Measurements from ENCODE around the gene MT1E. TPM values are rescaled to one million over a fixed set of nuclear protein-coding genes. Genes with fewer than 3 reads are reported as not detected.

Gene MT1E
- total and polyA plus RNA-seq, 12 donors: 105 to 1,395 (median 413) TPM

GRCh38 chr16:56609463-56609921 is 16.1 kb upstream of the MT1E start:
- 0 to 2% (median 0%) methylated on average over 6 of the region's 6 CpGs for WGBS, 4 donors
- H3K9me3 ChIP-seq (replicated peaks in 1 of 3): no peaks in the 10 kb centered on the region

DNA sequence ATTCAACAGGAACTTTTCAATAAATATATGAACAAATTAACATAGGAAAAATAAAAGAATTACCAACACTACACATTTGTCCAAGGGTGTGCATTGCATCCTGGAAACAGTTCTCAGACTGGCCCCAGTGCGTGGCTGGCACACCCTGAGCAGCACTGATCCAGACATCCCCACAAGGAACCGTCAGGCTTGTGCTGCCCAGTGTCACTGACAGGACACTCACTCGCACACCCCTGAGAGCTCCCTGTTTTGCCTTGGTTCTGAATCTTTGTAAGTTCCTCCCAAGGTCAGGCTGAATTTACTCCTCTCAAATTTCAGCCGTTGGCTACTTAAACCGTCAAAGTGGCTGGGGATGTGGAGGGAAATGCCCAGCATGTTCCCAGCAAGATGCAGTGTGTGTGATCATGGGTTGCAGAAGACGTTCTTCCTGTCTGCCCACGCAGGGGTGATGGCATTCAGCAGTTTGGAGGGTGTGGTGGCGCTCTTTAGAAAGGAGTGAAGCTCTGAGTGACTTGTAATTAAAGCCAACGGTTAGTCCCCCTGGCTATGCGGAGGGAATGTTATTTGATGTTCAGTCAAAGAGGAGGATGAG is 15.5 kb upstream of the MT1E start:
- intact Hi-C loops (cut with DNase I): no loop called here
- Histone ChIP-seq H3K4me1 (replicated peaks in 1 of 2) (peaks cover 49 to 55% of the 10 kb centered on the region in 2 donors), H3K4me3 (peak overlapping the region in 1 of 4 donors; percentile 62), H3K27me3 (no peaks in the 10 kb centered on the region), H3K9me3 (replicated peaks in 1 of 3) (no peaks in the 10 kb centered on the region), H3K27ac (peak overlapping the region; percentile 90 to 100 (median 98)), H3K36me3 (replicated peaks in 1 of 2) (no peaks in the 10 kb centered on the region)
- DNase-seq: peak; percentile 62 to 87 (median 81)
- 5 to 17% (median 15%) methylated on average over 10 of the region's 10 CpGs for WGBS, 4 donors
- TF ChIP-seq CTCF (IDR thresholded peaks at IDR 0.05) (peak in 1 of 6 experiments; percentile 0), POLR2A (IDR thresholded peaks at IDR 0.05) (peak in 1 of 2 donors; percentile 78)

More at GRCh38 chr16:56609463-56609921, 16.1 kb upstream of the MT1E start:
- H3K4me1 ChIP-seq (replicated peaks in 1 of 2): peaks cover 49 to 55% of the 10 kb centered on the region in 2 donors
- H3K36me3 ChIP-seq (replicated peaks in 1 of 2): no peaks in the 10 kb centered on the region
- no peaks in the 10 kb centered on the region for H3K27me3 ChIP-seq
- H3K4me3 ChIP-seq: peak overlapping the region in 3 of 4 donors; percentile 36 to 62 (median 47)
- intact Hi-C loops (cut with DNase I): loop anchor here in 1 of 2 donors (10.0 kb wide), 1 partner anchor 95 kb away; no protein-coding TSS in a partner anchor
- TF ChIP-seq CTCF (IDR thresholded peaks at IDR 0.05) (peak in 1 of 6 experiments; percentile 2), POLR2A (IDR thresholded peaks at IDR 0.05) (peak; percentile 4 to 73)
- DNase-seq: peak; percentile 76 to 88 (median 86)
- peak overlapping the region; percentile 90 to 100 (median 98) for H3K27ac ChIP-seq

- peak in 1 of 7 donors; percentile 28 for DNase-seq
- TF ChIP-seq POLR2A (IDR thresholded peaks at IDR 0.05) (peak in 1 of 2 donors; percentile 10), CTCF (IDR thresholded peaks at IDR 0.05) (no peak)
- Histone ChIP-seq H3K36me3 (replicated peaks in 1 of 2) (no peaks in the 10 kb centered on the region), H3K27ac (peak overlapping the region; percentile 90 to 100 (median 98)), H3K27me3 (no peaks in the 10 kb centered on the region), H3K4me1 (replicated peaks in 1 of 2) (peaks cover 46 to 54% of the 10 kb centered on the region in 2 donors), H3K4me3 (peak overlapping the region in 1 of 4 donors; percentile 62), H3K9me3 (replicated peaks in 1 of 3) (no peaks in the 10 kb centered on the region)
- intact Hi-C loops (cut with DNase I): no loop called here
- 22 to 29% (median 26%) methylated on average over 2 of the region's 2 CpGs for WGBS, 4 donors
Observed at GRCh38 chr16:56610609-56611111, 14.9 kb upstream of the MT1E start.

- peaks cover 39 to 47% of the 10 kb centered on the region in 2 donors for H3K4me1 ChIP-seq (replicated peaks in 1 of 2)
- WGBS, 4 donors: 27 to 53% (median 36%) methylated on average over 2 of the region's 2 CpGs
- H3K27me3 ChIP-seq: no peaks in the 10 kb centered on the region
- H3K27ac ChIP-seq: peak overlapping the region; percentile 90 to 100 (median 98)
- no peaks in the 10 kb centered on the region for H3K36me3 ChIP-seq (replicated peaks in 1 of 2)
- peak; percentile 84 to 97 (median 94) for DNase-seq
- intact Hi-C loops (cut with DNase I): no loop called here
- H3K9me3 ChIP-seq (replicated peaks in 1 of 3): no peaks in the 10 kb centered on the region
- peak in 1 of 2 donors; percentile 66 for TF ChIP-seq POLR2A (IDR thresholded peaks at IDR 0.05)
- no peak for TF ChIP-seq CTCF (IDR thresholded peaks at IDR 0.05)
- no peak overlapping the region for H3K4me3 ChIP-seq
Observed at GRCh38 chr16:56611281-56611833, 14.2 kb upstream of the MT1E start.

All from adrenal gland (tissue), 12 donors.